Measurements from ENCODE around the gene DENND1B. TPM values are rescaled to one million over a fixed set of nuclear protein-coding genes. Genes with fewer than 3 reads are reported as not detected.

The DENND1B gene
- total RNA-seq, 1 experiment from 2014 or later, result 9.6 TPM

DNA sequence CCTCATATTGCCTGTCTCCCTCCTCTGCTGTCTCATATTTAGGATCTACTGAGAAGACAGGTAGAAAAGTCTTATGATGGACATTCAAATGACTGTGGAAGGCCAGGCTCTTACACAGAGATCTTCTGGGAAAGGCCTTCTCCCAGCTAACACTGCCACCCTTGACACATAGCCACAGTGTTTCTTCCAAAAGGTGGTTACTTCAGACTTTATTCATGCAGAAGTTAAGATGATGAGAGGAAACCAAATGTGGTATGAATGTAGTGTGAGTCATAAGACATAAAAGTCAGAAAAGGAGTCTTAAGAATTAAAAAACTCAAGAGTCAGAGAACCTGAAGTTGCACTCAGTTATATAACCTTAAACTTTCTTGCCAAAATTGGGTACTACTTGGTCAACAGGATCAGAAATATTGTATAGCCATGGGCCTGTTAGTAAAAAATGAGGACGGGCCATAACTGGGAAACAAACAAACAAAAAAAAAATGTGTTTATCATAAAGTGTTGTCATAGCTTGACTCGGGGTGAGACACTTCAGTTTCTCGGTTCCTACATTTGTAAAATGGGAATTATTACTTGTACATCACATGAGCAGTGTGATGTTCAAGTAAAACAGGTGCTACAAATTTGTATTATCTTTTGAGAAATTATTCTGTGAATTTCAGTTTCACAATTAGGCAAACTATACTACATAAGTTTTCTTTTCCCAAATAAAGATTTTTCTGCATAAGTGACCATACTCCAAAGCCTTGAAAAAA lies 1.2 kb upstream of the DENND1B start:
- H3K27me3 ChIP-seq (ENCODE audit: insufficient read depth, low read length), result no peaks in the 10 kb centered on the region
- H3K36me3 ChIP-seq (ENCODE audit: control insufficient read depth in 1 of 2, insufficient read depth in 2 of 2, low read length in 2 of 2), result no peaks in the 10 kb centered on the region
- ChIA-PET CTCF (interaction anchor here (1.4 kb wide), 1 partner anchor 157 kb away, joined by 3 read pairs; no protein-coding TSS in a partner anchor), RAD21 (ENCODE audit: low non-redundant PET in 1 of 2, low total read pairs in 2 of 2, uncharacterized antibody in 2 of 2, unreplicated experiment in 2 of 2) (no interaction called here), POLR2A (interaction anchor here (1.2 kb wide), 1 partner anchor 126 kb away, joined by 3 read pairs; the partner anchor contains the start of gene C1orf53)
- H3K9ac ChIP-seq (ENCODE audit: low read length), result 0 out of 2 replicates have a peak overlapping the region, but pooled peaks have one; percentile 70
- H3K4me2 ChIP-seq (ENCODE audit: low read length), result peak overlapping the region; percentile 91
- peak overlapping the region in 1 of 2 experiments; percentile 71; a peak in 1 of 4 replicates for H3K4me3 ChIP-seq (replicated peaks in 1 of 2; ENCODE audit: low read depth in 1 of 2, low read length in 2 of 2)
- TF ChIP-seq FOSL1 (IDR thresholded peaks at IDR 0.05; ENCODE audit: low read depth), result peak; percentile 59
- no peak for TF ChIP-seq MAX (IDR thresholded peaks at IDR 0.05)
- H3K27ac ChIP-seq (ENCODE audit: low read depth, low read length), result no peak overlapping the region
- peaks cover 7% of the 10 kb centered on the region; the same call in 1 of the 2 replicates for H3K79me2 ChIP-seq (ENCODE audit: insufficient read depth, low read length)
- intact Hi-C loops (cut with micrococcal nuclease), result no loop called here
- peaks cover 9 to 25% of the 10 kb centered on the region in 2 experiments; a peak in 3 of 4 replicates for H3K4me1 ChIP-seq (ENCODE audit: control insufficient read depth in 1 of 2, insufficient read depth in 2 of 2, low read length in 2 of 2)
- DNase-seq (ENCODE audit: low read depth, low spot score) (peak; percentile 28), ATAC-seq (peak; percentile 1; the same call in 1 of the 2 replicates)
- BruUV-seq (replicated peaks), result no TSS peak
- H3K9me2 ChIP-seq (ENCODE audit: insufficient read depth), result no peaks in the 10 kb centered on the region
- H2AFZ ChIP-seq (ENCODE audit: low read depth, low read length, poor library complexity, severe bottlenecking), result peak overlapping the region; percentile 87
- H3K9me3 ChIP-seq (ENCODE audit: control insufficient read depth in 1 of 2, insufficient read depth in 1 of 2, low read depth in 1 of 2, low read length in 2 of 2), result no peaks in the 10 kb centered on the region
- no peaks in the 10 kb centered on the region for H4K20me1 ChIP-seq (ENCODE audit: insufficient read depth)

DNA sequence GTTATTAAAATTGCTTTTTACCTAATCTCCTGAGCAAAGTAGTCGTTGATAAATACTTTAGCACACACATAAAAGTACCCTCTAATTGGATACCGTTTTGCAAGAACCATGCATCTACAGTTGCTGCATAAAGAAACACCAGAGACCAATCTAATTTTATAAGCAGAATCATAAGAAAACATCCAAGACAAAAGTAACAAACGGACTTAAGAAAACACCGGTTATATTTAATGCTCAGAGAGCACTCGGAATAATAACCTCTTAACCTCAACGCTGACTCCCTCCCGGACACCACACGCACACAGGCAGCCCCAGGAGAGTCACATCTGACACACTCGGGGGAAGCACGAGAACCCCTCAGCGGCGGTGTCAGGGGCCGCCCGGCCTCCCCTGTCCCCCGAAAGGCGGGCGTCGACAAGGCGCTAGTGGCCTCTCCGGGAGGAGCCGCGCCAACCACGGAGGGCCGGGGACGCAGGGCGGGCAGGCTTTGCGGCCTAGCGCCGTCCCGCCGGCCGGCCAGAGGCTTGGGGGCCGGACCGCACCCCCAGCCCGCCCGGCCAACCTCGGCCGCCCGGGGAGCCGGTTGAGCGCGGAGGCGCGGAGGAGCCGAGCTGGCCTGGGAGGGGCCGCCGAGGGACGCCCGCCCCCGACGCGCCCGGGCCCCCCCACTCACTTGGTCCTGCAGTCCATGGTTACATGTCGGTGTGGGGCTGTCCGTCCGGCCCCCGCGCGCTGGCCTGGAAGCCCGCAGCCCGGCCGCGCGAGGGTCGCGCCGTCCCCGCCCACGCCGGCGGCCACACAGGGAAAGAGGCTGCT lies 606 bp downstream of the DENND1B start:
- Histone ChIP-seq H3K4me2 (ENCODE audit: low read length) (peak overlapping the region; percentile 91), H3K9me3 (ENCODE audit: control insufficient read depth in 1 of 2, insufficient read depth in 1 of 2, low read depth in 1 of 2, low read length in 2 of 2) (no peaks in the 10 kb centered on the region), H2AFZ (ENCODE audit: low read depth, low read length, poor library complexity, severe bottlenecking) (no peak overlapping the region), H3K9ac (ENCODE audit: low read length) (peak overlapping the region; percentile 70), H3K79me2 (ENCODE audit: insufficient read depth, low read length) (peaks cover 7% of the 10 kb centered on the region; the same call in 1 of the 2 replicates), H3K4me3 (replicated peaks in 1 of 2; ENCODE audit: low read depth in 1 of 2, low read length in 2 of 2) (peak overlapping the region; percentile 59 to 71), H3K27me3 (ENCODE audit: insufficient read depth, low read length) (no peaks in the 10 kb centered on the region), H4K20me1 (ENCODE audit: insufficient read depth) (no peaks in the 10 kb centered on the region), H3K27ac (ENCODE audit: low read depth, low read length) (peak overlapping the region; percentile 68), H3K9me2 (ENCODE audit: insufficient read depth) (no peaks in the 10 kb centered on the region), H3K36me3 (ENCODE audit: control insufficient read depth in 1 of 2, insufficient read depth in 2 of 2, low read length in 2 of 2) (no peaks in the 10 kb centered on the region), H3K4me1 (ENCODE audit: control insufficient read depth in 1 of 2, insufficient read depth in 2 of 2, low read length in 2 of 2) (peaks cover 9 to 25% of the 10 kb centered on the region in 2 experiments; a peak in 3 of 4 replicates)
- POLR2A ChIA-PET, result no interaction called here
- intact Hi-C loops (cut with micrococcal nuclease), result no loop called here
- DNase-seq (ENCODE audit: low read depth, low spot score), result no peak
- RAD21 ChIA-PET (ENCODE audit: low non-redundant PET in 1 of 2, low total read pairs in 2 of 2, uncharacterized antibody in 2 of 2, unreplicated experiment in 2 of 2), result no interaction called here
- CTCF ChIA-PET, result interaction anchor here (0.7 kb wide), 1 partner anchor 101 kb away, joined by 4 read pairs; no protein-coding TSS in a partner anchor
- BruUV-seq (replicated peaks), result no TSS peak
- TF ChIP-seq CEBPB (IDR thresholded peaks at IDR 0.05; ENCODE audit: low read depth) (no peak), MAX (IDR thresholded peaks at IDR 0.05) (peak; percentile 44; the same call in 1 of the 2 replicates), ZFX (IDR thresholded peaks at IDR 0.05) (peak; percentile 97), TCF7L2 (IDR thresholded peaks at IDR 0.05; ENCODE audit: borderline replicate concordance, extremely low read depth, insufficient read depth, insufficient read length) (peak; percentile 11)
- ATAC-seq, result peak; percentile 72

Measured in HCT116 (cell line).